Spleen (tissue), 11 donors: ENCODE results near the gene POMT2. TPM values are rescaled to one million over a fixed set of nuclear protein-coding genes. Genes with fewer than 3 reads are reported as not detected.

ENCODE experiments used
- DNase-seq: peaks from one replicate; pipeline ENCODE4 v3.0.0-alpha.2; 2020
- H3K27ac ChIP-seq, 8 donors: fragments of 200-600 bp; sonication (generic) in 7 of 8; 1 replicate in 4 of 8; 2 replicates in 4 of 8; pipeline versions ENCODE4 v1.5.0 to v1.8.0; 2016 to 2021; ENCODE audit warnings: inconsistent platforms in 4 of 8, mild to moderate bottlenecking in 4 of 8, moderate library complexity in 1 of 8
- H3K27me3 ChIP-seq, 7 donors: fragments of 200-600 bp; sonication (generic) in 6 of 7; replicated peaks in 1 of 7; 1 replicate in 4 of 7; 2 replicates in 3 of 7; pipeline versions ENCODE4 v1.5.0 to v1.8.0; 2016 to 2021; ENCODE audit warnings: inconsistent platforms in 3 of 7, mild to moderate bottlenecking in 1 of 7
- H3K36me3 ChIP-seq, 6 donors: fragments of 200-600 bp; sonication (generic) in 5 of 6; 1 replicate in 4 of 6; 2 replicates in 2 of 6; pipeline versions ENCODE4 v1.5.0 to v1.8.0; 2016 to 2021; ENCODE audit warnings: inconsistent platforms in 2 of 6
- H3K4me1 ChIP-seq, 6 donors: fragments of 200-600 bp; sonication (generic) in 5 of 6; 1 replicate in 3 of 6; 2 replicates in 3 of 6; pipeline versions ENCODE4 v1.5.0 to v1.8.0; 2016 to 2021; ENCODE audit warnings: inconsistent platforms in 3 of 6
- H3K4me3 ChIP-seq, 8 donors: fragments of 200-600 bp; sonication (generic) in 7 of 8; 1 replicate in 4 of 8; 2 replicates in 4 of 8; pipeline versions ENCODE4 v1.5.0 to v1.8.0; 2016 to 2021; ENCODE audit warnings: inconsistent platforms in 4 of 8, mild to moderate bottlenecking in 4 of 8, moderate library complexity in 2 of 8
- H3K9me3 ChIP-seq, 8 donors: fragments of 200-600 bp; sonication (generic) in 7 of 8; 1 replicate in 4 of 8; 2 replicates in 4 of 8; pipeline versions ENCODE4 v1.5.0 to v1.8.0; 2016 to 2021; ENCODE audit warnings: inconsistent platforms in 4 of 8
- POLR2A ChIP-seq, 3 donors: fragments of 450-650 bp; IDR thresholded peaks; one replicate each; pipeline ENCODE4 v1.5.1; 2017; ENCODE audit warnings: antibody characterized with exemption in 3 of 3, mild to moderate bottlenecking in 1 of 3
- POLR2AphosphoS5 ChIP-seq, 3 donors: sonication (generic); formaldehyde crosslinking; IDR thresholded peaks; one replicate each; pipeline ENCODE4 v1.5.1; 2017; ENCODE audit warnings: antibody characterized with exemption in 3 of 3
- WGBS, 5 donors: extraction: QIAGEN DNeasy Blood & Tissue Kit in 3 of 5; methylation state at CpG; one replicate each; pipeline versions ENCODE4 v1.1.5 to v1.1.7; 2013 to 2018; 5-methylcytosine and 5-hydroxymethylcytosine counted together
- intact Hi-C: fragments of 100-400 bp; cut with DNase I; formaldehyde crosslinking; loops from one replicate; pipeline ENCODE4 v1.15.0; 2023; ENCODE audit warnings: low total_unique reads
- polyA plus RNA-seq, 3 donors: library from polyadenylated mRNA; stranded (reverse); fragments of 200-250 nt; gene quantifications; one replicate each; pipeline ENCODE4 v1.2.1, GENCODE V29; 2013
- total RNA-seq, 7 donors: library from RNA; depleted of rRNA in 3 of 7; stranded (reverse); fragments of >200 nt in 3 of 7; fragmentation: NEBNext Ultra II Directional in 4 of 7; extraction: Animal tissue kit (Norgen Biotek cat#: 25700) in 4 of 7; gene quantifications; one replicate each; pipeline versions ENCODE4 v1.1.0 to v1.2.1, GENCODE V29; 2016 to 2021
- TF ChIP-seq, protein P1 (sequence below), 11 experiments: fragments of 200-600 bp in 7 of 11; fragments of 450-650 bp in 4 of 11; sonication (generic) in 4 of 11; IDR thresholded peaks in 8 of 11; conservative IDR thresholded peaks in 3 of 11; 1 replicate in 7 of 11; 2 replicates in 4 of 11; pipeline versions ENCODE4 v1.4.0 to v1.8.0; 2016 to 2021; ENCODE audit warnings: antibody characterized with exemption in 11 of 11, inconsistent platforms in 4 of 11, mild to moderate bottlenecking in 1 of 11
- donor health status: healthy with polysubstance abuse.
- donor health status: DM: no; HTN: no; CAD: no; lungs with moderate emphysema.
- donor health status: DM: no; HTN: no; CAD: no.
- donor health status: Bipolar disorder and iron deficiency.
- donor health status: healthy.
- donor health status: DM: no; HTN: no; CAD: no.
- donor health status: DM: yes; HTN: yes; CAD: no.

Gene POMT2
- total and polyA plus RNA-seq, 10 donors: 5.4 to 23.6 (median 16.6) TPM

DNA sequence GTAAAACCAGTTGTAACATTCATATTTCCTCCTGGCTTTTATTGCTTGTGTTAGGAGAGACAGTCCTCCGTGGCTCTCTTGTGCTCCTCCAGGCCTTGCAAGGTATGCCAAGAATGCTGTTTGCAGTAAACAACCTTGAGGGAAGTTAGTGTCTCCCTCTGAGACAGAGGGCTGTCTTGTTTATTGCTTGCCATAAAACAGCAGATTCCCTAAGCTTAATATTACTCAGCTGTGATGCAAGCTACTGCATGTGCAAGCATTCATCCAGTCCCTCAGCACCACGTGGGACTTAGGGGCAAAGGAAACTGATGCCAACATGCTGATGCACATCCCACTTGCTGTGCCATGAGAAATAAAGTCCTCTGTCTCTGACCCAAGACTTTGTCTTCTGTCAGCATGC lies 6.6 kb downstream of the POMT2 start:
- 38 to 63% (median 51%) methylated on average over 2 of the region's 2 CpGs for WGBS, 5 donors
- Histone ChIP-seq H3K4me3 (no peak overlapping the region), H3K4me1 (peaks cover 0 to 18% (median 2%) of the 10 kb centered on the region in 6 donors), H3K36me3 (peaks cover 0 to 7% (median 0%) of the 10 kb centered on the region in 6 donors), H3K27me3 (no peaks in the 10 kb centered on the region), H3K27ac (no peak overlapping the region), H3K9me3 (no peaks in the 10 kb centered on the region)
- DNase-seq: no peak
- TF ChIP-seq POLR2A (IDR thresholded peaks at IDR 0.05) (no peak), POLR2AphosphoS5 (IDR thresholded peaks at IDR 0.05) (no peak)
- TF ChIP-seq, protein P1, sequence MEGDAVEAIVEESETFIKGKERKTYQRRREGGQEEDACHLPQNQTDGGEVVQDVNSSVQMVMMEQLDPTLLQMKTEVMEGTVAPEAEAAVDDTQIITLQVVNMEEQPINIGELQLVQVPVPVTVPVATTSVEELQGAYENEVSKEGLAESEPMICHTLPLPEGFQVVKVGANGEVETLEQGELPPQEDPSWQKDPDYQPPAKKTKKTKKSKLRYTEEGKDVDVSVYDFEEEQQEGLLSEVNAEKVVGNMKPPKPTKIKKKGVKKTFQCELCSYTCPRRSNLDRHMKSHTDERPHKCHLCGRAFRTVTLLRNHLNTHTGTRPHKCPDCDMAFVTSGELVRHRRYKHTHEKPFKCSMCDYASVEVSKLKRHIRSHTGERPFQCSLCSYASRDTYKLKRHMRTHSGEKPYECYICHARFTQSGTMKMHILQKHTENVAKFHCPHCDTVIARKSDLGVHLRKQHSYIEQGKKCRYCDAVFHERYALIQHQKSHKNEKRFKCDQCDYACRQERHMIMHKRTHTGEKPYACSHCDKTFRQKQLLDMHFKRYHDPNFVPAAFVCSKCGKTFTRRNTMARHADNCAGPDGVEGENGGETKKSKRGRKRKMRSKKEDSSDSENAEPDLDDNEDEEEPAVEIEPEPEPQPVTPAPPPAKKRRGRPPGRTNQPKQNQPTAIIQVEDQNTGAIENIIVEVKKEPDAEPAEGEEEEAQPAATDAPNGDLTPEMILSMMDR (IDR thresholded peaks at IDR 0.05 in 8 of 11, conservative IDR thresholded peaks at IDR 0.05 in 3 of 11): no peak
- intact Hi-C loops: loop anchor here (5.0 to 10.0 kb wide), 2 partner anchors 162 to 439 kb away; no protein-coding TSS in a partner anchor

DNA sequence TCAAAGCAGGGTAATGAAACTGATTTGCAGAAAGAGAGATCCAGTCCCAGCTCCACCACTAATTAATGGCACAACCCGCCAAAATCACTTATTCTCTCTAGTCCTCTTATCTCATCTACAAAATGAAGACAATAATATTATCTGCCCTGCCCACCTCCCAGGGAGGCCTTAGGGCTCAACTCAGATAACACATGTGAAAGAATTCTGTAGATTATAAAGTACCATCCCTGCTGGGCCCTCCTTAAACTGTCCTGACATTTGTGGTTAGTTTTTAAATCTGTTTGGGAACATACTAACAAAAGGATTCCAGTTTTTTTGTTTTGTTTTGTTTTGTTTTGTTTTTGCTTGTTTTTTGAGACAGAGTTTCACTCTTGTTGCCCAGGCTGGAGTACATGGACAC lies 7.3 kb downstream of the POMT2 start:
- no peak overlapping the region for H3K4me3 ChIP-seq
- H3K27me3 ChIP-seq: no peaks in the 10 kb centered on the region
- H3K36me3 ChIP-seq: peaks cover 0 to 7% (median 0%) of the 10 kb centered on the region in 6 donors
- H3K9me3 ChIP-seq: no peaks in the 10 kb centered on the region
- intact Hi-C loops: loop anchor here (5.0 to 10.0 kb wide), 2 partner anchors 161 to 439 kb away; no protein-coding TSS in a partner anchor
- no peak overlapping the region for H3K27ac ChIP-seq
- WGBS, 5 donors: 75 to 86% (median 79%) methylated on average over 1 of the region's 1 CpG
- DNase-seq: no peak
- TF ChIP-seq POLR2A (IDR thresholded peaks at IDR 0.05): no peak
- TF ChIP-seq, protein P1 (IDR thresholded peaks at IDR 0.05 in 8 of 11, conservative IDR thresholded peaks at IDR 0.05 in 3 of 11): no peak
- no peak for TF ChIP-seq POLR2AphosphoS5 (IDR thresholded peaks at IDR 0.05)
- peaks cover 0 to 21% (median 2%) of the 10 kb centered on the region in 6 donors for H3K4me1 ChIP-seq

DNA sequence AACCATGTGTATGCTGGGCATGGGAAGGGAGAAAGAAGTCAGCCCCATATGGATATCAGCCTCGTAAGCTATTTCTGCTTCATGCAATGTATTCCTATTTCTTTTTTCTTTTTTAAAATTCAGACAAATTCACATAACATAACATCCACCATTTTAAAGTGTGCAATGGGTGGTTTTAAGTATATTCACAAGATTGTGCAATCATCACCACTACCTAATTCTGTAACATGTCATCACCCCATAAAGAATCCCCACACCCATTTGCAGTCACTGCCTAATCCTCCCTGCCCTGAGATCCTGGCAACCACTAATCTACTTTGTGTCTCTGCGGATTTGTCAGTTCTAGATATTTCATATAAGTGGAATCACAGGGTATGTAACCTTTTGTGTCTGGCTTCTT lies 9.5 kb downstream of the POMT2 start:
- Histone ChIP-seq H3K27me3 (no peaks in the 10 kb centered on the region), H3K27ac (no peak overlapping the region), H3K9me3 (no peaks in the 10 kb centered on the region), H3K4me1 (peaks cover 0 to 21% (median 2%) of the 10 kb centered on the region in 6 donors), H3K4me3 (no peak overlapping the region), H3K36me3 (peaks cover 0 to 7% (median 0%) of the 10 kb centered on the region in 6 donors)
- no peak for DNase-seq
- TF ChIP-seq POLR2A (IDR thresholded peaks at IDR 0.05) (no peak), POLR2AphosphoS5 (IDR thresholded peaks at IDR 0.05) (no peak)
- TF ChIP-seq, protein P1 (IDR thresholded peaks at IDR 0.05 in 8 of 11, conservative IDR thresholded peaks at IDR 0.05 in 3 of 11): no peak
- WGBS, 5 donors: 94 to 100% (median 98%) methylated on average over 2 of the region's 2 CpGs
- intact Hi-C loops: loop anchor here (5.0 to 10.0 kb wide), 2 partner anchors 159 to 436 kb away; no protein-coding TSS in a partner anchor

DNA sequence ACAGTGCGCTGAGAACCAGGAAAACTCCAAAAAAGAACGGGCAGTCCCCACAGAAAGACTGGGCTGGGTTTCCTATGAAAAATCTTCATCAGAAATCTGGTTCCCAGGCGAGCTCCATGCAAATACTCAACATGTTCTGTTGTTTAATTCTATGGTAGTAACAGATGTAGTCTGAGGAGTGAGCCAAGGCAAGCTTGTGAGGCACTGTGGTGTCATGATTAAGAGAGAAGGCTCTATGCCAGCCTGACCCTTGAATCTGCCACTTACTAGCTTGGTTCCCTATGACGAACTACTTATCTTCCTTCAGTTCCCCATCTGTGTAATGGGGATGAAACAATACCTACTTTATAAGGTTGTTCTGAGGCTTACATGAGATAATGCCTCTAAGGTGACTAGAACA lies 10.7 kb downstream of the POMT2 start:
- H3K36me3 ChIP-seq: peaks cover 0 to 19% (median 3%) of the 10 kb centered on the region in 6 donors
- H3K27ac ChIP-seq: no peak overlapping the region
- H3K27me3 ChIP-seq: no peaks in the 10 kb centered on the region
- DNase-seq: no peak
- no peaks in the 10 kb centered on the region for H3K9me3 ChIP-seq
- peaks cover 0 to 15% (median 2%) of the 10 kb centered on the region in 6 donors for H3K4me1 ChIP-seq
- intact Hi-C loops: loop anchor here (5.0 to 10.0 kb wide), 2 partner anchors 158 to 435 kb away; no protein-coding TSS in a partner anchor
- TF ChIP-seq, protein P1 (IDR thresholded peaks at IDR 0.05 in 8 of 11, conservative IDR thresholded peaks at IDR 0.05 in 3 of 11): no peak
- TF ChIP-seq POLR2A (IDR thresholded peaks at IDR 0.05): no peak
- TF ChIP-seq POLR2AphosphoS5 (IDR thresholded peaks at IDR 0.05): no peak
- no peak overlapping the region for H3K4me3 ChIP-seq
- WGBS, 5 donors: 78 to 88% (median 86%) methylated on average over 4 of the region's 4 CpGs
